RWPE1 (cell line): ENCODE results near the gene SGSM1.
"Not testable (repeated sequence)": the region's sequence is repeated elsewhere in the genome, so short reads cannot be mapped to it uniquely, and the experiment has no call there.

Experiments
- CTCF ChIA-PET: fragments of 350-600 bp; sonication (Branson Sonifier 250); formaldehyde crosslinking; extraction: SDS; loops from one replicate; lab custom pipeline; 2021; lab: Yijun Ruan, JAX
- POLR2A ChIA-PET: fragments of 400-600 bp; formaldehyde crosslinking; extraction: SDS; loops from one replicate; lab custom pipeline; 2020; ENCODE audit warnings: antibody characterized with exemption; ENCODE audit not compliant: low non-redundant PET; lab: Yijun Ruan, JAX
- DNase-seq: peaks from one replicate; pipeline ENCODE4 v3.0.0; 2012; ENCODE audit warnings: low spot score
- H3K27ac ChIP-seq: fragments of 450-650 bp; 2 replicates; pipeline ENCODE4 v1.5.1; 2017
- CTCF ChIP-seq: fragments of 450-650 bp; conservative IDR thresholded peaks from 2 replicates; pipeline ENCODE4 v1.5.1; 2017; ENCODE audit warnings: low read depth, mild to moderate bottlenecking

SGSM1 gene

DNA sequence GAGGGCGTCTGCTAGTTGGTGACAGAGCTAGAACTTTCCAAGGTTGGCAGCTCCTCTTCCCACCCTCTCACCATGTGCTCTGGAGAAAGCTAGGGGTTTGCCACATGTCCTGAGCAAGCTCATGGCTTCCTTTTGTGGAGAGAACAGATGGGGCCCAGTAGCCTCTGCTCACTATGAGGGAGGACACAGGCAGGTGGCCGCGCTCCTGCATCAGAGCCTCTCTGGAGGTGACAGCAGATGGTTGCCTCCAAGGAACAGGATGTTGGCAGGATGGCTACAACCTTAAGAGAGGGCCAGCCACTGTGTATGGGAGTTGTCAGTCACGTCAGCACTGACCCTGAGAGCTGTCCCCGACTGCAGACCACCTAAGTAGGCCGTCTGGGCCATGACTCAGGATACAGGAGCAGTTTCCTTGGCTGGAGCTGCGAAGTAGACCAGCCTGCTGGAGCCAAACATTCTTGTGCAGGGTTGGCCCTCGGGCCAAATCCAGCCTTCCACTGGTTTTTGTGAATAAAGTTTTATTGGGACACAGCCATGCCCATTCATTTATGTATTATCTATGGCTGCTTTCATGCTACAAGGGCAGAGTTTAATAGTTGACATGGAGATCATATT is 28.0 kb downstream of the SGSM1 start:
- CTCF ChIA-PET, result interaction anchor here (0.5 kb wide), 1 partner anchor 703 kb away, joined by 4 read pairs; no protein-coding TSS in a partner anchor
- no peak overlapping the region for H3K27ac ChIP-seq
- POLR2A ChIA-PET, result no interaction called here
- DNase-seq, result no peak
- no peak for TF ChIP-seq CTCF

DNA sequence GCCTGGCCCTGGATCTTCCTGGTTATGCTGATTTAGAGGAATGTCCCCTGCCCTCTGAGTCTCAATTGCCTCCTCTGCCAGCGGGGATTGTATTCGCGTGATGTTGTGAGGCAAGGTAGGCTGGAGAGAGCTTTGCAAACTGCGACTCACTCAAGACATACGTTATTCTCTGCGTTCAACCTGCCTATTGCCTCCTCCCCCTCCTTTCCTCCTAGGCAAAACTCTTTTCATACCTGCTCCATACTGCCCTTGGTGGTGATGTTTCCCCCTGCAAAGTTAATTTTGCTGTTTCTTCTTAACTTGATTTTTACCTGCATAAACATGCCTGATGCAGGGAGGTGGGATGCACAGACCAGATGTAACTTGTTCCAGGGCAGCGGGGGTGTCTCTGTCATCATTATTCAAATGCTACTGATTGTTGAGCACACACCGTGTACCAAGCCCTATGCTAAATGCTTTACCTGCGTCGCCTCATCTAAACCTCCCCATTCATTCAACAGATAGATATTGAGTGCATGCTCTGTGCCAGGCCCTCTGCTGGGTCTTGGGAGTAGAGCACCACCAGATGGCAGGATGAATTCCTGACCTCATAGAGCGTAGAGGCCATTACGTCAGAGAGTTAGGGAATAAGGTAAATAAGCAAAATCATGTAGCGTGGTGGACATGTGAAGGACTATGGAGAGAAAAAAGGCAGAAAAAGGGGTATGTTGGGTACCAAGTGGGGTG is 29.0 kb downstream of the SGSM1 start:
- CTCF ChIA-PET, result no interaction called here
- no peak overlapping the region for H3K27ac ChIP-seq
- no peak for TF ChIP-seq CTCF
- POLR2A ChIA-PET, result no interaction called here
- DNase-seq, result no peak

DNA sequence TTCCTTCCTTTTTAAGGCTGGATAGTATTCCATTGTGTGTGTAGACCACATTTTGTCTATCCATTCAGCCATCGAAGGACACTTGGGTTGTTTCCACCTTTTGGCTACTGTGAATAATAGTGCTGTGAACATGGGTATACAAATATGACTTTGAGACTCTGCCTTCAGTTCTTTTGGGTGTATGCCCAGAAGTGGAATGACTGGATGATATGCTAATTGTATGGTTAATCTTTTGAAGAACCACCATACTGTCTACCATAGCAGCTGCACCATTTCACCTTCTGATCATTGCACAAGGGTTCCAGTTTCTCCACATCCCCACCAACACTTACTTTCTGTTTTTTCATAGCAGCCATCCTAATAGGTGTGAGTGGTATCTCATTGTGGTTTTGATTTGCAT is 30.3 kb downstream of the SGSM1 start:
- ChIA-PET CTCF (no interaction called here), POLR2A (no interaction called here)
- H3K27ac ChIP-seq, result no peak overlapping the region
- no peak for DNase-seq
- TF ChIP-seq CTCF, result no peak

- DNase-seq, H3K27ac ChIP-seq, POLR2A ChIA-PET: not testable (repeated sequence)
- peak; percentile 19 for TF ChIP-seq CTCF
- CTCF ChIA-PET, result interaction anchor here (0.6 to 1.1 kb wide), 2 partner anchors 67 to 69 kb away, joined by 3 to 4 read pairs; no protein-coding TSS in a partner anchor
Measured at GRCh38 chr22:24837517-24837916, 31.5 kb downstream of the SGSM1 start.

DNA sequence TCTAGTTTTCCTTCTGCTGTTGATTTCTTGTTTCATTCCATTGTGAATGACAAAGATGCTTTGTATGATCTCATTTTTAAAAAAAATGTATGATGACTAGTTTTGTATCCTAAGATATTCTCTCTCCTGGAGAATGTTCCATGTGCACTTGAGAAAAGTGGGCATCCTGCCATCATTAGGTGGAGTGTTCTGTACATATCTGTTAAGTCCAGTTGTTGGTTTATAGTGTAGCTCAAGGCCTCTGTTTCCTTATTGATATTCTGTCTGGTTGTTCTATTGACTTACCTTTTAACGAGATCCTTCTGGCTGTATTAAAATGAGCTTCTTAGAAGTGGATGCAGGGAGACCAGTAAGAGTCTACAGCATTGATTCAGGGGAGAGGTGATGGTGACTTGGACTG is 35.2 kb downstream of the SGSM1 start:
- DNase-seq, result no peak
- ChIA-PET CTCF (no interaction called here), POLR2A (no interaction called here)

DNA sequence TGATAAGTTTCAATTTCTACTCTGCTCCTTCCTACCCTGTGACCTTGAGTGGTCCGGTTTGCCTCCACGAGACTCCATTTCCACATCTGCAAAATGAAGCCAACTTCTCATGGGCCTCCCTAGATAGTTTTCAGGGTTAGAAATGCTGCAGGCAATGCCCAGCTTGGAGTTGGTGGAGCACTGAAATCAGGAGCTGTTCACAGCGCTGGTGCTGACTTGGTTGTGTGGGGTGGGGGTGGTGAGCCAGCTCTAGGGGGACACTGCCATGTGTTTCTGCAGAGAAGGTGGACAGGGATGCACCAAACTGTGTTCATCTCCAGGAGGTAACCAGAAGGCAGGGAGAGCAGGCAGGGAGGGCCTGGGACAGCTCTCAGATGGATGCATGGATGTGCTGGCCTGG is 37.0 kb downstream of the SGSM1 start:
- DNase-seq, result no peak
- TF ChIP-seq CTCF, result no peak
- CTCF ChIA-PET, result no interaction called here
- no peak overlapping the region for H3K27ac ChIP-seq
- POLR2A ChIA-PET, result no interaction called here

More for the DNA sequence above, 35.2 kb downstream of the SGSM1 start:
- TF ChIP-seq CTCF, result no peak
- no peak overlapping the region for H3K27ac ChIP-seq
